Measurements from ENCODE around the gene PRKAB1.

- TF ChIP-seq CTCF (IDR thresholded peaks at IDR 0.05) (no peak), POLR2A (IDR thresholded peaks at IDR 0.05) (no peak)
Observed at GRCh38 chr12:119685375-119685774, 17.4 kb downstream of the PRKAB1 start.

Measured in lower leg skin (tissue), 3 donors.